HG03520 (cell line): Measurements from ENCODE around the gene HDAC4.

Experiments used
- ATAC-seq: cut with Tn5 transposase; IDR thresholded peaks from one replicate; pipeline ENCODE4 v1.9.1; 2021; ENCODE audit warnings: mild to moderate bottlenecking, moderate library complexity; ENCODE audit not compliant: unreplicated experiment

HDAC4 gene

GRCh38 chr2:239245872-239246721 lies 154.7 kb downstream of the HDAC4 start:
- ATAC-seq: no peak

DNA sequence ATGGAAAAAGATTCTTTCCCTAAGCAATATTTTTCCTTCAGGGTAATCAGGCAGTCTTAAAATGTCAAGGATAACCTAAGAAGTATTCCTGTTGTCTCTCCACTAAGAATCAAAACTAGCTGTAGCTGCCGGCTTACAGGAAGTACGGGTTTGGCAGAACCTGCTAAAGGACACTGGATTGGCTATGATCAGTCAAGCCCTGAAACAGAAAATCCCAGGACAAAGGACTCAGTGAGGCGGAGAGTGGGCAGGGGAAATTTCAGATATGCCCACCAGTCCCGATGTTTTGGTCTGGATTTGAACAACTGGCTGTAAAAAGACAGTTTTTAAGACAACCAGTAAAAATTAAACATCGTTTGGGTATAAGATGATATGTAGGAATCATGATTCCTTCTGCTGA lies 155.7 kb downstream of the HDAC4 start:
- no peak for ATAC-seq

- ATAC-seq: no peak
Measured at GRCh38 chr2:239244625-239245024, 156.2 kb downstream of the HDAC4 start.

DNA sequence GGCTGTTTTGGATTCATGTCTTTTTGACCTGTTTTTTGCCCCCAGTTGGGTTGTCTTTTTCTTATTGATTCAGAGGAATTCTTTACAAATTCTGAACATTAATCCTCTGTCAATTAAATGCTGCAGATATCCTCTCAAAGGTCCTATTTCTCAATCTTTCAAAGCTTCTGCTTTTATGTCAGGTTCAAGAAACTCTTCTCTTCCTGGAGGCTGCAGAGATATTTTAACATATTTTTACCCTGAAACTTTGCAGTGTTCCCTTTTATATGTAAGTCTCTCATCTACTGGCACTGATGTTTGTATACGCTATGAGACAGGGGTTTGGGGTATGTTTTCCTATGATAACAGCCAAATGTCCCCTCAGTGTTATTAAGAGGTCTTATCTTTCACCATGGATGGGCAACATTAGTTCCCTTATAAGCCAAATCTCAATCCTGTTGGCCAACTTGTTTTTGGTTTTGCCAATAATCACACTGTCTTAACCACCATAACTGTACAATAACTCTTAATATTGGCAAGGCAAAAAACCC lies 159.3 kb downstream of the HDAC4 start:
- ATAC-seq: no peak

DNA sequence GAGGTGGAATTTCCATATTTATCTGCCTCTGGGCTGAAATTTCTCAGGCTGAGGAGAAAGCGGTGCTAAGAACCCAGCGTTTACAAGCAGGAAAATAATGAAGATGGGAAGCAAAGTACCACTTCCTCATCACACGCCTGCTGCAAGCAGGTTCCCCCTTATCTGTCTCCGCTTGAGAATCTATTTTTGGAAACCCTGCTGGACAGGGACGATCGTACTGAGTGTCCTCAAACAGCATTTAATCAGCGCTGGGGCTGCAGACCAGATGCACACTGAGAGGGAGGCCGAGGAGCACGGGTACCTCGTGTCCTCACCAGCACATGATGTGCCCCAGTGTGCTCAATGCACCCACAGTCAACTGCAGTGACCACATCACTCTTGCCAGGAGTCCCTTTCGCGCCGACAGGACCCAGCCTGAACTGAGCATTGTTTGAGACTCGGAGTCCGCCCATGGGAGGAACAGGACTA lies 160.4 kb downstream of the HDAC4 start:
- ATAC-seq: no peak

GRCh38 chr2:239239607-239240413 lies 161.0 kb downstream of the HDAC4 start:
- no peak for ATAC-seq

GRCh38 chr2:239238839-239239606 lies 161.8 kb downstream of the HDAC4 start:
- no peak for ATAC-seq

DNA sequence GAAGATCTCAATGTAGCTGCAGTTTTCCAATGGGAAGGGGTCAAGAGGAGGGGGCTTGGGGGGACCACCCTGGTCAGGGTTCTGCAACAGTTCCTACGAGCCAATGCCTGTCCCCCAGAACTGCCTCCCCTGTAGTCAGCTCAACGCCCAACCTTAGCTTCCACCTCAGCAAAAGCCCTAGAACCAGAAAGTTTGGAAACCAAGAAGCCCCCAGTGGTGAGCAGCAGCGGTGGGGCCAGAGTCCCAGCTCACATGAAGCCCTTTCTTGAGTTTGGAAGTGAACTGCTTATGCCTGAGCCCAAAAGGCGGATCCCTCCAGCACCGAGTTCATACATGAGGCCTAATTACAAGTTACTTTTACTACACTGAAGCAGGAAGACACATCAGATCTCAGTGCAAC lies 162.4 kb downstream of the HDAC4 start:
- no peak for ATAC-seq

GRCh38 chr2:239236808-239237205 lies 164.0 kb downstream of the HDAC4 start:
- no peak for ATAC-seq

DNA sequence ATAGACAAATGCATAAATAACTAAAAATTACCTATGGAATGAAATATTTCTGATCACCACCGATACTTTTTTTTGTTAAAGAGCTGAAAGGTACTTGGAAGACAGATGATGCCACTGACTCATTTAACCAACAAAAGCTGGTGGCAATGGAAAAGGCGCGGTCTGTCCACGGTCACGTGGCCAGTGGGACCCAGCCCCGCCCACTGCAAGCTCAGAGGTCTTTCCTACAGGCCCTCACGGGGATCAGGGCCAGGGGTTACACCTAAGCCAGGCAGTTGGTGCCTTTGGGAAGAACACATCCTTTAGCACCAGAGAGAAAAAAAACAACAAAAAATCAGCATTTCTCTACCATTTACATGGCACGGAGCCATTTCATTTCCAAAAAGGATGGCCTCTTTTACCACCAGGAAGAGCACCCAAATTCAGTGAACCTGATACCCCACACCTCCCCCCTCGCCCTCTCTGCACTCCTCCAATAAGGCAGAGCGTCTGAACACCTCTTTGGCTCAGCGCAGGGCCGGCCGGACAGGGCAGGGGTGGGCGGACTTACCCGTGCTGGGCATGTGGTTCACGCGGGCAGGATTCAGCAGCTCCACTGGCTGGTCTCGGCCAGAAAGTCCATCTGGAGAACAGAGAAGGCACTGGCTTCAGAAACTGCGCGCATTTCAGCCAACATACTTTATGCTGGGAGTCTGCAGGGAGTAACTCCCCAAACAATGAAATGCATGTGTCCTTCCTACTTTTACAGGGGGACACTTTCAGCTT lies 164.6 kb downstream of the HDAC4 start:
- ATAC-seq: no peak

DNA sequence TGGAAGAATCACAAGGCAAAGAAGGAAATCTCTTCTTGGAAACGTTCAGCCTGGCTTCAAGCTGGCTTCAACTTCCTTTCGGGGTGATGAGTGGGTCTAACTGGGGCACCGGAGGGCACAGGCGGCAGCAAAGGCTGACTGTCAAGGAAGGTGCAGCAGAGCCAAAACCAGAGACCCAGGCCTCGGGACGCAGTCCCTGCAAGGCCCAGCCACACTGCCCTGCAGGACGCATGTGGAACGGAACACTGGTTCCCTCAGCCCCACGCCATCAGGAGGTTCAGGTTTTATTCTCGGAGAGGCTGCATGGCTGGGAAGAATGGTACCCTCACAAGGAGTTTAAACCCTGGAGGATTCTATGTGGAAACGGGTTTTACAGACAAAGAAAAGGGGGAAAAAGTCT lies 165.5 kb downstream of the HDAC4 start:
- ATAC-seq: no peak

DNA sequence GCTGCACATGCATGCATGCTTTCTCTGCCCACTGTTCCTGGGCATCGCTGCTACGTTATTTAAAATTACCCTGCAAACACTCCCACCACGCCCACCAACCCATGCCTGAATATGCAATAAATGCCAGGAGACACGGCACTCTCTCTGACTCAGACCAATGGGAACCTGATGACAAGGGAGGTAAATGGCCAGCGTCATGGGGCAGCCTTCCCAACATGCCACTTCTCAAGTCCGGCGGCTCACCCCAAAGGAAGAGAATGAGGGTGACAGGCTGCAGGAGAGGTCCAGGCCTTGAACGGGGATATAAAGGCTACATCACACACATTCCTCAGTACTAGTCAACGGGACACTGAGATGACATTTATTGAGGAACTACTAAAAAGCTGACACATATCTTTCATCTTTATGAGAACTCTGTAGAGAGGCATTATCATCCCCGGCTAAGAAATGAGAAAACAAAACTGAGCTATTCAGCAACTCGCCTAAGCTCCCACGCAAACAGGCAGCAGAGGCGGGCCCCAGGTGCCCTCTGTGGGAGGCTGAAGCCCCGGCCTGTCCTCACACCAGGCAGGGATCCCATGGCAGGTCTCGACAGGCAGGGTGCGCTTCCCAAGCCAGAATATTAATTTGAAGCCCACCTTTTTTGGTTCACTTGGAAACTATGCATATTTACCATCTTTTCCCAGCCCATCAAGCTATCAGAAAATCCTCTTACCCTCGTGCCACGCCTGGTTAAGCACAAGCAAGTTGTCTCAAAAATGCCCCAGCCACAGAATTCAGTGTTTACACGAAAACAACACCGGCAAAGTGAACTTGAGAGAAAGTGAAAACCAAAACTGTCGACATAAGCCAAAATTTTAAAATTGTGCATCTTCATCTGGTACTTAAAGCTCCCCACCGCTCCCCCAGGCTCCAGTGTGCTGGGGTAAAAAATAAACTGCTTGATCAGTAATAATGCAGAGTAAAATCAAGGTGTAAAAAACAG lies 166.3 kb downstream of the HDAC4 start:
- no peak for ATAC-seq

DNA sequence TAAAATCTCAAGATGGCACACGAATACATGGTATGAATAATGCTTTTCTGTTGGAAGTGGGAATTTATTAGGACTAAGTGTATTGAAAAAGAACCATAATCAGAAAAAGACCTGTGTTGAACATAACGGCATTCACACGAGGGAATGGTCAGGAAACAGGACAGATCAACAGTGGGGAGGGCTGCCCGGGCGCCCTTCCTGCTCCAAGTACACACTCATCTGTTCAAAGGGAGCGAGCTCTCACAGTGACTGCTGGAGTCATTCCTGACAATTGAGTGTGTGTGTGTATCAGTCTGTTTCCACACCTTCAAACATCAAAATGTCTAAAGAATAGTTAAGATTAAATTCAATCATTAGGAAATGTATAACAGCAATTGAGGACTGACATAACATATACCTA lies 167.2 kb downstream of the HDAC4 start:
- ATAC-seq: no peak

GRCh38 chr2:239232195-239232578 lies 168.6 kb downstream of the HDAC4 start:
- ATAC-seq: no peak

- no peak for ATAC-seq
Measured at GRCh38 chr2:239231231-239232194, 169.3 kb downstream of the HDAC4 start.

DNA sequence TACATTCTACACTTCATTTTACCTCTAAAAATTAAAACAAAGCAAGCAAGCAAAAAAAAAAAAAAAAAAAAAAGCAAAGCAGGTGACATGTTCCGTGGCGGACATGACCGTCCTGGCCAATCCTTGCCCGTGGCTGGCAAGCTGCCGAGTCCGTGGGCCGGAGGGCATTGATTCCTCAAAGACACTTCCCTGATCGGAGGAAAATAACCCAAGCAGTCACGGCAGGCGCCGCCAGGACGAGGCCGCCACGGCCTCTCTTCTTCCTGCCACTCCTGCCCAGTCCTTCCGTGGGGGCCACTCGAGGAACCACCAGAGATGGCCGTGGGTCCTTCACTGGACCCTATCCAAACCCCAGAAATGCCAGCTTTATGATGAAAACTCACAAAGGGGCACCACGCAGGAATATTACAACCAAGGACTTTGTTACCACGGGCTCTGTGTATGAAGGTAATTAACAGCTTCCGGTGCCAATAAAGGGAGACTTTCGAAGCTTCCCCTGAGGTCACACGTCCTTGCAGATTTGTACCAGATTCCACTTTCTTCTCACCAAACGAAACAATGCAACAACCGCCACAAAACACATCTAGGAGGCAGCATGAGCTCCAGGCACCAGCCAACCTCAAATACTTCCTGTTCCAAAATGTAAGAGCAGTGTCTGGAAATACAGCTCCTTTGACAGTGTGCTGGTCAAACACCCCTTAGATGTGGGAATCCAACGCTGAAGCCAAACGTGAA lies 170.3 kb downstream of the HDAC4 start:
- ATAC-seq: no peak

- ATAC-seq: no peak
Measured at GRCh38 chr2:239229545-239230279, 171.1 kb downstream of the HDAC4 start.
